HepG2 (cell line): Measurements from ENCODE around the gene PSKH1. TPM values are rescaled to one million over a fixed set of nuclear protein-coding genes. Genes with fewer than 3 reads are reported as not detected.

Experiments used
- AGO1 ChIP-seq: fragments of 200-400 bp; formaldehyde crosslinking; IDR thresholded peaks from 2 replicates; pipeline ENCODE4 v1.6.1; 2017; ENCODE audit warnings: mild to moderate bottlenecking, low read depth, low read length, moderate library complexity; ENCODE audit not compliant: poor library complexity, severe bottlenecking
- DNMT1 ChIP-seq: sonication (generic); formaldehyde crosslinking; IDR thresholded peaks from 2 replicates; pipeline ENCODE4 v1.5.1; 2020; ENCODE audit warnings: mild to moderate bottlenecking, missing genetic modification reagents
- ELF4 ChIP-seq: sonication (generic); formaldehyde crosslinking; IDR thresholded peaks from 2 replicates; pipeline ENCODE4 v1.5.0; 2020; ENCODE audit warnings: missing genetic modification reagents, mild to moderate bottlenecking, moderate library complexity, borderline replicate concordance
- KLF16 ChIP-seq, 2 experiments: sonication (generic) in 1 of 2; formaldehyde crosslinking in 1 of 2; IDR thresholded peaks; 2 replicates each; pipeline versions ENCODE4 v1.6.1 to v1.8.0; 2016 to 2023; ENCODE audit warnings: missing genetic modification reagents in 2 of 2, missing compliant biosample characterization in 1 of 2
- LCORL ChIP-seq, 2 experiments: fragments of 450-650 bp in 1 of 2; sonication (generic) in 1 of 2; formaldehyde crosslinking in 1 of 2; IDR thresholded peaks; 2 replicates each; pipeline versions ENCODE4 v1.5.0 to v1.6.1; 2017 to 2020; ENCODE audit warnings: antibody characterized with exemption in 1 of 2, missing genetic modification reagents in 1 of 2
- NCOA1 ChIP-seq: sonication (generic); formaldehyde crosslinking; IDR thresholded peaks from 2 replicates; pipeline ENCODE4 v1.9.0; 2021; ENCODE audit warnings: missing genetic modification reagents
- NFIC ChIP-seq: IDR thresholded peaks from 2 replicates; pipeline ENCODE4 v1.6.1; 2012; ENCODE audit warnings: mild to moderate bottlenecking, low read length, inconsistent platforms
- NRL ChIP-seq: sonication (generic); formaldehyde crosslinking; IDR thresholded peaks from 2 replicates; pipeline ENCODE4 v1.5.0; 2020; ENCODE audit warnings: missing genetic modification reagents, mild to moderate bottlenecking, moderate library complexity, borderline replicate concordance
- PHF20 ChIP-seq: sonication (generic); formaldehyde crosslinking; IDR thresholded peaks from 2 replicates; pipeline ENCODE4 v1.5.0; 2020; ENCODE audit warnings: mild to moderate bottlenecking, missing genetic modification reagents
- TSC22D2 ChIP-seq: sonication (generic); formaldehyde crosslinking; IDR thresholded peaks from 2 replicates; pipeline ENCODE4 v1.5.1; 2020; ENCODE audit warnings: missing genetic modification reagents, mild to moderate bottlenecking, borderline replicate concordance
- U2AF2 ChIP-seq: fragments of 200-400 bp; formaldehyde crosslinking; IDR thresholded peaks from 2 replicates; pipeline ENCODE4 v1.6.1; 2017; ENCODE audit warnings: low read depth, mild to moderate bottlenecking, low read length
- polyA plus RNA-seq, 8 experiments: library from polyadenylated mRNA; depleted of rRNA in 3 of 8; stranded (reverse) in 7 of 8; unstranded in 1 of 8; fragments of >200 nt; fragmentation: Illumina TruSeq in 4 of 8; extraction: Trizol in 4 of 8; gene quantifications; 2 replicates each; pipeline versions ENCODE4 v1.2.1 to v1.2.3, GENCODE V29; 2011 to 2016; ENCODE audit warnings: low read depth in 4 of 8, missing spikeins in 1 of 8, mixed read lengths in 1 of 8; ENCODE audit not compliant: insufficient read depth in 1 of 8
- total RNA-seq, 5 experiments: library from RNA; depleted of rRNA; stranded (reverse); fragments of >200 nt; fragmentation: Illumina TruSeq; extraction: Trizol; gene quantifications; 2 replicates each; pipeline ENCODE4 v1.2.3, GENCODE V29; 2016; ENCODE audit warnings: low read depth in 1 of 5
- TF ChIP-seq, protein P1 (sequence below): sonication (generic); formaldehyde crosslinking; IDR thresholded peaks from 2 replicates; pipeline ENCODE4 v1.5.1; 2020; ENCODE audit warnings: missing genetic modification reagents, mild to moderate bottlenecking, borderline replicate concordance
- TF ChIP-seq, protein P2 (sequence below): sonication (generic); formaldehyde crosslinking; IDR thresholded peaks from 2 replicates; pipeline ENCODE4 v1.4.0; 2020; ENCODE audit warnings: missing genetic modification reagents
- TF ChIP-seq, protein P3 (sequence below): sonication (generic); formaldehyde crosslinking; conservative IDR thresholded peaks from 2 replicates; pipeline ENCODE4 v1.8.0; 2022; ENCODE audit warnings: low read depth, missing genetic modification reagents
- TF ChIP-seq, protein P4 (sequence below): sonication (generic); formaldehyde crosslinking; IDR thresholded peaks from 2 replicates; pipeline ENCODE4 v1.5.1; 2020; ENCODE audit warnings: missing genetic modification reagents, mild to moderate bottlenecking, borderline replicate concordance
- TF ChIP-seq, protein P5 (sequence below): sonication (generic); formaldehyde crosslinking; IDR thresholded peaks from 2 replicates; pipeline ENCODE4 v1.8.0; 2022; ENCODE audit warnings: missing genetic modification reagents, mild to moderate bottlenecking, inconsistent platforms, borderline replicate concordance

Gene PSKH1
- total and polyA plus RNA-seq, 2 of the 13 experiments (the other 11 are each of a cell fraction or from before 2014, with no cell fraction given) = 8.4 to 19.1 TPM

DNA sequence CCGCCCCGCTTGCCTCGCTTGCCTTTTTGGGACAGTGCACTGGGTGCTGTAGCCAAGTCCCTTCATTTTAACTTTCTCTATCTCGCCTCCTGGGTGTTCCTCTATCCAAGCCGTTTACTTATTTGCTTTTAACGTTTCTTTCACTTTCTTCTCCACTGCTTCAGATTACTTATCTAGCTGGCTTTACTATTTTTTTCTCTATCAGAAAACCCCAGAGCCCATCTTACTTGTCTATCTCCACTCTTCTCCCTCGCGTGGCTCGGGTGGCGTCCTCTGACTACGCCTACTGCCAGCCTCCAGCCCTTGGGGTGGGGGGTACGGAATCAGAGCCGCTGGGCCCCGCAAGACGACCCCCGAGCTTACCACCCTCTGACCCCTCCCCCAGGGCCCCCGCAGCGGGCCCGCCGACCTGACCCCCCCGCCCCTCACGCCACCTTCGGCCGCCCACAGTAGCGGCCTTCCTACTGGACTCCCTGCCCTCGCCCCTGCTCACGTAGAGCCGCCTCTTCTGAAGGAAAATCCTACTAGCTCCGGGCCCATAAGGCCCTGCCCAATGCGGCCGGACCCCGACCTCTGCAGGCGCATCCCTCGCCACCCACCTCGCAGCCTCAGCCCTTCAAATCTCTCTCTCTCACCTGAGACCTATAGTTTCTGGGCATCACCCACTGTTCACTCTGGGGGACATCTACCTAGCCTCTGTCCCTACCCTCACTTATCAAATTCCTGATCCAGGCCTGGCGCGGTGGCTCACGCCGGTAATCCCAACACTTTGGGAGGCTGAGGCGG is 76.4 kb downstream of the PSKH1 start (continued):
- TF ChIP-seq LCORL (IDR thresholded peaks at IDR 0.05) (no peak), LCORL (CRISPR knock-in tag; IDR thresholded peaks at IDR 0.05) (peak; percentile 69; the same call in 1 of the 2 replicates), TSC22D2 (no peak), AGO1 (no peak), NFIC (no peak), U2AF2 (no peak), KLF16 (CRISPR knock-in tag; IDR thresholded peaks at IDR 0.05) (no peak), DNMT1 (CRISPR knock-in tag) (no peak), PHF20 (CRISPR knock-in tag) (peak; percentile 17; the same call in 1 of the 2 replicates), NRL (CRISPR knock-in tag) (no peak; the same call in 1 of the 2 replicates), ELF4 (CRISPR knock-in tag) (0 out of 2 replicates have a peak, but pooled peaks have one; percentile 19), NCOA1 (CRISPR knock-in tag) (no peak)
- TF ChIP-seq, protein P1, sequence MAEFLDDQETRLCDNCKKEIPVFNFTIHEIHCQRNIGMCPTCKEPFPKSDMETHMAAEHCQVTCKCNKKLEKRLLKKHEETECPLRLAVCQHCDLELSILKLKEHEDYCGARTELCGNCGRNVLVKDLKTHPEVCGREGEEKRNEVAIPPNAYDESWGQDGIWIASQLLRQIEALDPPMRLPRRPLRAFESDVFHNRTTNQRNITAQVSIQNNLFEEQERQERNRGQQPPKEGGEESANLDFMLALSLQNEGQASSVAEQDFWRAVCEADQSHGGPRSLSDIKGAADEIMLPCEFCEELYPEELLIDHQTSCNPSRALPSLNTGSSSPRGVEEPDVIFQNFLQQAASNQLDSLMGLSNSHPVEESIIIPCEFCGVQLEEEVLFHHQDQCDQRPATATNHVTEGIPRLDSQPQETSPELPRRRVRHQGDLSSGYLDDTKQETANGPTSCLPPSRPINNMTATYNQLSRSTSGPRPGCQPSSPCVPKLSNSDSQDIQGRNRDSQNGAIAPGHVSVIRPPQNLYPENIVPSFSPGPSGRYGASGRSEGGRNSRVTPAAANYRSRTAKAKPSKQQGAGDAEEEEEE = no peak
- TF ChIP-seq, protein P2, sequence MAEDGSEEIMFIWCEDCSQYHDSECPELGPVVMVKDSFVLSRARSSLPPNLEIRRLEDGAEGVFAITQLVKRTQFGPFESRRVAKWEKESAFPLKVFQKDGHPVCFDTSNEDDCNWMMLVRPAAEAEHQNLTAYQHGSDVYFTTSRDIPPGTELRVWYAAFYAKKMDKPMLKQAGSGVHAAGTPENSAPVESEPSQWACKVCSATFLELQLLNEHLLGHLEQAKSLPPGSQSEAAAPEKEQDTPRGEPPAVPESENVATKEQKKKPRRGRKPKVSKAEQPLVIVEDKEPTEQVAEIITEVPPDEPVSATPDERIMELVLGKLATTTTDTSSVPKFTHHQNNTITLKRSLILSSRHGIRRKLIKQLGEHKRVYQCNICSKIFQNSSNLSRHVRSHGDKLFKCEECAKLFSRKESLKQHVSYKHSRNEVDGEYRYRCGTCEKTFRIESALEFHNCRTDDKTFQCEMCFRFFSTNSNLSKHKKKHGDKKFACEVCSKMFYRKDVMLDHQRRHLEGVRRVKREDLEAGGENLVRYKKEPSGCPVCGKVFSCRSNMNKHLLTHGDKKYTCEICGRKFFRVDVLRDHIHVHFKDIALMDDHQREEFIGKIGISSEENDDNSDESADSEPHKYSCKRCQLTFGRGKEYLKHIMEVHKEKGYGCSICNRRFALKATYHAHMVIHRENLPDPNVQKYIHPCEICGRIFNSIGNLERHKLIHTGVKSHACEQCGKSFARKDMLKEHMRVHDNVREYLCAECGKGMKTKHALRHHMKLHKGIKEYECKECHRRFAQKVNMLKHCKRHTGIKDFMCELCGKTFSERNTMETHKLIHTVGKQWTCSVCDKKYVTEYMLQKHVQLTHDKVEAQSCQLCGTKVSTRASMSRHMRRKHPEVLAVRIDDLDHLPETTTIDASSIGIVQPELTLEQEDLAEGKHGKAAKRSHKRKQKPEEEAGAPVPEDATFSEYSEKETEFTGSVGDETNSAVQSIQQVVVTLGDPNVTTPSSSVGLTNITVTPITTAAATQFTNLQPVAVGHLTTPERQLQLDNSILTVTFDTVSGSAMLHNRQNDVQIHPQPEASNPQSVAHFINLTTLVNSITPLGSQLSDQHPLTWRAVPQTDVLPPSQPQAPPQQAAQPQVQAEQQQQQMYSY (CRISPR knock-in tag) = no peak
- TF ChIP-seq, protein P3, sequence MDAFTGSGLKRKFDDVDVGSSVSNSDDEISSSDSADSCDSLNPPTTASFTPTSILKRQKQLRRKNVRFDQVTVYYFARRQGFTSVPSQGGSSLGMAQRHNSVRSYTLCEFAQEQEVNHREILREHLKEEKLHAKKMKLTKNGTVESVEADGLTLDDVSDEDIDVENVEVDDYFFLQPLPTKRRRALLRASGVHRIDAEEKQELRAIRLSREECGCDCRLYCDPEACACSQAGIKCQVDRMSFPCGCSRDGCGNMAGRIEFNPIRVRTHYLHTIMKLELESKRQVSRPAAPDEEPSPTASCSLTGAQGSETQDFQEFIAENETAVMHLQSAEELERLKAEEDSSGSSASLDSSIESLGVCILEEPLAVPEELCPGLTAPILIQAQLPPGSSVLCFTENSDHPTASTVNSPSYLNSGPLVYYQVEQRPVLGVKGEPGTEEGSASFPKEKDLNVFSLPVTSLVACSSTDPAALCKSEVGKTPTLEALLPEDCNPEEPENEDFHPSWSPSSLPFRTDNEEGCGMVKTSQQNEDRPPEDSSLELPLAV (CRISPR knock-in tag) = no peak
- TF ChIP-seq, protein P4, sequence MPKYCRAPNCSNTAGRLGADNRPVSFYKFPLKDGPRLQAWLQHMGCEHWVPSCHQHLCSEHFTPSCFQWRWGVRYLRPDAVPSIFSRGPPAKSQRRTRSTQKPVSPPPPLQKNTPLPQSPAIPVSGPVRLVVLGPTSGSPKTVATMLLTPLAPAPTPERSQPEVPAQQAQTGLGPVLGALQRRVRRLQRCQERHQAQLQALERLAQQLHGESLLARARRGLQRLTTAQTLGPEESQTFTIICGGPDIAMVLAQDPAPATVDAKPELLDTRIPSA (CRISPR knock-in tag) = no peak
- TF ChIP-seq, protein P5, sequence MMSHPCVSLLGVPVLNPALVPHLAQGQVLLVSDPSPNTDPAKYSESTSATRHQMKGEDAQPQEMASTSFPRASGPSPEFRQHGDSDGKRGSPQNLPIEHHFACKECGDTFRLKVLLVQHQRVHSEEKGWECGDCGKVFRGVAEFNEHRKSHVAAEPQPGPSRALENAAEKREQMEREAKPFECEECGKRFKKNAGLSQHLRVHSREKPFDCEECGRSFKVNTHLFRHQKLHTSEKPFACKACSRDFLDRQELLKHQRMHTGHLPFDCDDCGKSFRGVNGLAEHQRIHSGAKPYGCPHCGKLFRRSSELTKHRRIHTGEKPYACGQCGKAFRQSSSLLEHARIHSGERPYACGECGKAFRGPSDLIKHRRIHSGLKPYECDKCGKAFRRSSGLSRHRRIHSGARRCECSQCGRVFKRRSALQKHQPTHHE (CRISPR knock-in tag) = no peak
